HG02970 (cell line): ENCODE results near the gene GET3.

Experiments
- ATAC-seq: cut with Tn5 transposase; IDR thresholded peaks from one replicate; pipeline ENCODE4 v1.9.1; 2021; ENCODE audit warnings: mild to moderate bottlenecking, moderate library complexity, moderate number of reproducible peaks; ENCODE audit not compliant: unreplicated experiment, low FRiP score

The GET3 gene

GRCh38 chr19:12750851-12751250 is 13.6 kb downstream of the GET3 start:
- ATAC-seq: no peak

GRCh38 chr19:12751635-12752034 is 14.3 kb downstream of the GET3 start, which contains the start of gene BEST2:
TSS of gene BEST2 (plus strand) at chr19:12751791. CDS start at chr19:12752593, 802 bp downstream.
- ATAC-seq: no peak

DNA sequence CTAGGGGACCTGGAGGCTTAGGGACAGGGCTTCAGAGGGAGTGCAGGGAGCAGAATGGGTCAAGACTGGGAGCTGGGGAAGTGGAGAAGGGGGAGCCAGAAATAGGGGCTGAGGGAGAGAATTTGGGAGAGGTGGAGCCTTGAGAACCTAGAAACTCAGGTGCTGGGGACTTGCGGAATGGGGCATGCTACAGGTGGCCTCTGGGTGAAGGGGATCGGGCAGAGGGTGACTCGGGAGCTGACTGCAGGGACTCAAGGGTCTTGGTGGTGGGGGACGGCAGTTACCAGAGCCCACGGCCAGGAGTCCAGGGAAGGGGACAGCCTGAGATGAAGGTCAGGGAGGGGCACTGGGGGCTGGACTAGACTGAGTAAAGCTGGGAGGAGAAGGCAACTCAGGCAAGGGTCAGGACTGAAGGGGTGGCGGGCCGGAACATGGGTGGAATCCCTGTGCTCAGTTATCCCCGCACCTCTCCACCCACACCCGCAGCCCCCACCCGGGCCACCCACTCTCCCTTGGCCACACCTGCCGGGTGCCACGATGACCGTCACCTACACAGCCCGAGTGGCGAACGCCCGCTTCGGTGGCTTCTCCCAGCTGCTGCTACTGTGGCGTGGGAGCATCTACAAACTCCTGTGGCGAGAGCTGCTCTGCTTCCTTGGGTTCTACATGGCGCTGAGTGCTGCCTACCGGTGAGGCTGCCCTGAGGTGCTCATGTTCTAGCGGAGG is 14.9 kb downstream of the GET3 start:
- no peak for ATAC-seq

GRCh38 chr19:12754465-12755196 is 17.3 kb downstream of the GET3 start:
- no peak for ATAC-seq

- ATAC-seq: no peak
Observed at GRCh38 chr19:12756150-12756883, 19.0 kb downstream of the GET3 start.

GRCh38 chr19:12757544-12758274 is 20.4 kb downstream of the GET3 start:
- no peak for ATAC-seq

- no peak for ATAC-seq
Observed at GRCh38 chr19:12759686-12760085, 22.4 kb downstream of the GET3 start.

GRCh38 chr19:12763100-12763499 is 25.8 kb downstream of the GET3 start:
- no peak for ATAC-seq

- ATAC-seq: no peak
Observed at GRCh38 chr19:12764698-12765097, 27.4 kb downstream of the GET3 start.

DNA sequence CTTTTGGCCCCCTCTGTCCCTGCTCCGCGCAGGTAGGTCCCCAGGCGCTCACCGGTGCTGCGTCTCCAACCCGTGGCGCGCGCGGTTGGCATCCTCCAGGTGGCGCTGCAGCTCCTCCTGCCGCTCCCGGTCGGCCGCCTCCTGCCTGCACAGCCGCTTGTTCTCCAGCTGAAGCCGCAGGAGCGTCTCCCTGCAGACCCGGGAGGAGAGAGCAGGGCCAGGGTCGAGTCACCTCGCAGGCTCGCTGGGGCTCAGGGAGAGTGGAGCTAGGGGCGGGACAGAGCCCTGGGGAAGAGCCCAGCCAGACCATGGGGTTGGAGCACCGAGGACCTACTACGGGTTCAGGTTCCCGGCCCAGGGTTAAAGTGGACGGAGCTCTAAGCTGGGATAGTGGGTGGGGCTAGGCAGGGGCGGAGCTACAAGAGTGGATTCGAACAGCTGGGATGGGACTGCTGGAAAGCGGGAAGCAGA is 28.8 kb downstream of the GET3 start:
- no peak for ATAC-seq

GRCh38 chr19:12767150-12767549 is 29.9 kb downstream of the GET3 start:
- no peak for ATAC-seq

DNA sequence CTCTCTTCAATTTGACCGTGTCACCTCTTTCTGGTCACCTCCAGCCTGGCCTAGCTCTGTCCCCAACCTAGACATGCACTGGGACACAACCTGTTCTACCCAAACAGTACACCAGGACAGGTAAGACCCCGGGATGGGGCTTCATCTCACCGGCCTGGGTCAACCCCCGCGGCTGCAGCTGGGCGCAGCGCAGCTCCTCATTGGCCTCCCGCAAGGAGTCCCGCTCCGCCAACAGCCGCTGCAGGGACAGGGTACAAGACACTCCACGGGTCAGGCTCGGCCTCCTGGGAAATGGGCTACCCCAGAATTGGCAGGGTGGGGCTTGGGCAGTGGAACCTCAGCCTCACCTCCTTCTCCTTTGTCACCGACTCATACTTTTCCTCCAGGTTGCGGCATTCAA is 30.4 kb downstream of the GET3 start:
- ATAC-seq: no peak

GRCh38 chr19:12769689-12770088 is 32.4 kb downstream of the GET3 start:
- ATAC-seq: no peak

DNA sequence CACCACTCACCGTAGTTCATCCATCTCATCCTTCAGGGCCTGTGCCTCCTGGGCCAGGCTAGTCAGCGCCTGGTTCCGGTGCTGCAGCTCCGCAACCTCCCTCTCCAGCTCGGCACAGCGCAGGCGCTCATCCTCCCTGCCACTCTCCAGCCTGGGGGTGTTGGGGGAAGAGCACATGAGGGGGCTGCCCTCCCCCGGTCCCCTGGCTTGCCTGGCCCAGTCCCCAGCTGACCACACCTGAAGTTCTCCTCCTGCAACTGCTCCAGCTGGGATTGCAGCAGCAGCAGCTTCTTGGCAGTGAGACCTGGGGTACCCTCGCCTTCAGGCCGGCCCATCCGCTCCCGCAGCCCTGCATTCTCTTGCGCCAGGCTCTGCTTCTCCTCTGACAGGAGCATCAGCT is 33.6 kb downstream of the GET3 start:
- ATAC-seq: no peak

DNA sequence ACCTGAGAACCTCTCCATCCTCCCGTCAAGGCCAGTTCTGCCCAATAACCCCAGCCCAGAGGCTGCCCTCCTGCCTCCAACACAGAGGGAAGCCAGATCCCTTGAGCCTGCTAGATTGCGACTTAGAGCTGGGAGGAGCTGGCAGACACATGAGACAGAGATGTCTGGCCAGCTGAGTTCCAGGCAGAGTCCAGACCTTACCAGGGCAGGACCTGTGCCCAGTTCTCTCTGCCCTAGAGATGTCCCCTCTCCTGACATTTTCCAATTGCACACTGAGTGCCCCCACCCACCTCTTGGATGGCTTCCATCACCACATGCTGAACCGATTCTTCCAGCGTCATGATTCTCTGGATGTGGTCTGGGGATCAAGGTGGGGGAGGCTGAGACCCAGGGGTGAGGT is 35.0 kb downstream of the GET3 start:
- ATAC-seq: no peak

DNA sequence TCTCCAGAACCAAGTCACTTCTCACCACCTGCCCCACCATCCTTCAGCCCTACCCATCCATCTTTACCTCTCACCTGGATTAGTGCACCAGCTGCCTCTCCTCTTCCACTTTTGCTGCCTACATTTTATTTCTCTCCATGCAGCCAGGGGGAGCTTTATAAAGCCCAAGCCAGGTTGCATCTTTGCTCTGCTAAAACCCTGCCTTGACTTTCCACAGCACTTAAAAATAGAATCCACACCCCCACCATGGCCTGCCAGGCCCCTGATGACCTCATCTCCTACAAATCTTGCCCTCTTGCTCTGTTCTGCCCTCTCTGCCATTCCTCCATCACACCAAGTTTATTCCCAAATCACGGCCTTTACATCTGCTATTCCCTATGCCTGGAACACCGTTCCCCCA is 36.3 kb downstream of the GET3 start:
- ATAC-seq: no peak

DNA sequence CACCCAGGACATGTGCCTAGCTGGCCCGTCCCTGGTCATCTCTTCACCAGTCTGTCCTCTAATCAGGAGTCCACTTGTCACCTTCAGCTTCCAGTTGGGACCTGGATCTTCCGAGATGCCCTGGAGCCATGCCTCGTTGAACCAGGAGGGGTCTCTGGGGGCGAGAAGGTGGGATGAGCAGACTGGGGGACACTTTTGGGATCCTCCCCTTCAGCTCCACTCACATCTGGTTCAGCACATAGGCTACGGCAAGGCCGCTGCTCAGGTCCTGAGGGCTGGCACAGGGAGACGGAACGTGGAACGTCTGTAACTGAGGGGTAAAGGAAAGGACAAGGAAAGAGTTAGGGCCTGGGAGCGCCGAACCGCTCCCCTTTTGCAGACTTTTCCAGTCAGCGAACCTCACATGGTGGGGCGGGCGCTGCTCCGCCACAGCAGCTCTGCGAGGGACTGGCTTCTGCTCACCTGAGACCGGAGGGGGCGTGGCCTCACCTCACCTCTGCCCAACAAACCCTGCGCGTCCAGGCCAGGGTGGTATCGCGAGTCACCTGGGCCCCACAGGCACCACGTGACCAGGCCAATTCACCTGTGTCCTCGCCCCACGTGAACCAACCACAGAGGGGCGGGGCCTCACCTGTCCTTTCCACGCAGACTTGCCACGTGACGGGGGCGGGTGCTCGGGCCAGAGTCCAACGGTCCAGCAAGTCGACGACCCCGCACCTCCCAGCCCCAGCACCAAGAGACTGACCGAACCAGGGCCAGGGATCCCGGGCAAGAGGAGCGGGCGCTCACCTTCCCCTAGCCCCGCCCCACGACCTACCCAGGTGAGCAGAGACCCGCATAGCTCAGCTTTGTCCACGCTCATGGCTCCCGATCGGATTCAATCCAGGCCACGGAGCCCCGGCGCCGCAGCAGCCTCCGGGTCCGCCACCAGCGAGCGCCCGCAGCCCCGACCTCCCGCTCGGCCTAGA is 37.6 kb downstream of the GET3 start, which contains the start of gene HOOK2:
Gene HOOK2 (minus strand): TSS at position 965 of the 968 bp plus-strand sequence. CDS start 103 bp downstream, at position 862.
- no peak for ATAC-seq

DNA sequence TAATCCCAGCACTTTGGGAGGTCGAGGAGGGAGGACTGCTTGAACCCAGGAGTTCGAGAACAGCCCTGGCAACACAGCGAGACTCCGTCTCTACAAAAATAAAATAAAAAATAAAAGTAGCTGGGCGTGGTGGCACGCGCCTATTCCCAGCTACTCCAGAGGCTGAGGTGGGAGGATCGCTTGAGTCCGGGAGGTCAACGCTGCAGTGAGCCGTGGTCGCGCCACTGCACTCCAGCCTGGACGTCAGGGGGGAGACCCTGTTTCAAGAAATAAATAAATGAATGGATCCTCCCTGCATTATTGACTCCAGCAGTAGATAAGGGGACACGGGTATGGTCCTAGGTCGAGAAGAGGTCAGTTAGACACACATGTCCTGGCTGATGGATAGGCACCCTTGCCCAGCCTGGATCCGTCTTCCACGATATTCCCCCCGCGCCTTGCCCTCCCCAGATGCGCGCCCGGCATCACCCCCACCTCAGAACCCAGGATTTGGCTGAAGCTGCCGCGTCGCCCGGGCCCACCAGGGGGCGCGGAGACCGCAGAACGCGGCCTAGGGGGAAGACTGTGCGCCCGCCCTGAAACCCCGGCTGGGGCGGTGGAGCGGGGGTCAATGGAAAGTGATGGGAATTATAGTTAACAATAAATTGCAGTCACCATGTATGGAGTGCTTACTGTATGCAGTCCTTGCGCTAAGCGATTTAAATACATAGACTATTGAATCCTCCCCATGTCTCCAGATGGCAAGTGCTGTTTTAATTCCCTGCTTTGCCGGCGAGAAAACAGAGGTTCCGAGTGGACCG is 40.1 kb downstream of the GET3 start:
- no peak for ATAC-seq
